Activated CD4-positive, alpha-beta T cell treated with anti-CD3 and anti-CD28 coated beads for 24 hours (primary cell): ENCODE data around the gene ZNF407.

ENCODE experiments used
- DNase-seq, 2 donors: peaks; one replicate each; pipeline ENCODE4 v3.0.0-alpha.2; 2020; ENCODE audit warnings: low read depth in 2 of 2

The ZNF407 gene

DNA sequence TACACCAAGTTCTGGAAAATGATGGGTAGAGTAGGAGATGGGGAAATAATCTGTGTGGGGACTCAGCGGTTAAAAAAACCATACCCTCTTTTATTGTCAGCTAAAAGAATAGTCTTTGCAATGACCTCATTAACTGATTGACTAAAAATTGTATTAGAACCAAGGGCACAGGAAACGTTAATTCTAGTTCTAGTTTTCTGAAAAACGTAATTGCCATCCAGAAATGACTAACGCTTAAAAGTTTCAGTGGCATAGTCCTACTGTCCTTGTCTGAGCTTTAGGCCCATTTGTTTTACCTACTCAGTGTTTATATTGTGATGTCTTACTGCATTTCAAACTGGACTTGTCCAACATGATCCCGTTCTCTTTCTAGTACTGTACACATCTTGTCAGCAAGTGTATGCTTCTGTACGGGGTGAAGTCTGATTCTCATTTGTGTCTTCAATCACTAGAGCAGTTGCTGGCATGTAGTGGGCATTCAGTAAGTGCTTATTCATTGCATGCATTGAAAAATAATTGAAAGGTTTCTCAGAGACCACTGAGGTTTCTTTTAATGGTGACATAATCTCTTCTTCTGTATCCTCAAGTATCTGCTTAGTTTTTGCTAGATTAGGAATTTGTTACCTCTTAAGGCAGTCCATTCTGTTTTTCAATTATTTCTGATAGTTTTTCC, 81.5 kb downstream of the ZNF407 start:
- DNase-seq = no peak

DNA sequence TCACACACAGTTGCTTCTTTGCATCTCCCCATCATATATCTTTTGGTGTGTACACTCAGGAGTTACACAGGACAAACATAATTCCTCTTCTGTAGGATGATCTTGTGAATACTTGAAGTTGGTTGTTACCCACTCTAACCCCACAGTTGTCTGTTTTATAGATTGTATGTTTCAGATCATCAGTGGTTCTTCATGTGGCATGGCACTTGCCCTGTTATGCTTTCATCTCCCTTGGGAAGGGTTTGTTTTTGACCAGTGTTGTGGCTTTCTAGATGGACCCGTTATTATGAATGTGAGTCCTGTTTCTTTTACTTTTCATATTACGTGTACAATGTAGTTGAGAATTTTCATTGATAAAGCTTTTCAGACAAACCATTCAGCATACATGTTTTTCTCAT, 82.0 kb downstream of the ZNF407 start:
- DNase-seq = no peak

DNA sequence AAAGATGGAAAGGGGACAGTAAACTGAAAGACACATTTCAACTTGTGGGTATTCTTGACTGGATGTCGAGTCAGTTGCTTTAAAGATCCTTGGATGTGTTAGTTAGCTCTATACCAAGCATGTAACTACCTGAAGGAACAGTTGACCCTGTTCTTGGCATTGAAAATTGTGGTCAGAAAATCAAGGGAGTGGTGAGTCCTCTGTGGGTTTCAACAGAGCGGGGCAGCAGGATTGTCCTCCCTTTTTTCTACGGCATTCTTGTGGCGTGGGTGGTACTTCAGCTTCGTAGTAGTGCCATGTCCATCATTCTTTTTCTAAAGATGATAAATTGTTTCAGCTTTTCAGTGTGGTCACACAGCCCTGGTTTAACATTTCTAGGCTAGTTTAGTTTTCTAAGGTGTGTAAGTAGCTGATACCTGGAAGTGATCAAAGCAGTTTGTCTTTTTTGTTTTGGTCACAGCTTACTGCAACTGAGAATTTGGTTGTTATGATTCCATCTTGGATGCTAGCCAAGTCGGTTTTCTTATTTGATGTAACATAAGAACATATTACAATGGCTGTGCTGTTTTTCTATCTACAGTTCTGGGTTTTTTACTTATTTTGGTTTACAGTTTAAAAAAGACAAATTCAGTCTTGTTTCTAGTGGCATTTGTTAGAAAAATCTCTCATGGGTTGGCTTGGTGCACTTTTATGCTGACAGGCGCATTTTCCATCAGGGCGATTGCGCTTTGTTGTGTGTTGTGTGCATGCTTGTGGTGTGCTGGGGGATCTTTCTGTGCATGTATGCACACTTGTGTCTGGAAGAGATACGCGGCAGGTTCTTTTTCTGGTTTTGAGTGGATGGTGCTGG, 84.7 kb downstream of the ZNF407 start:
- DNase-seq = no peak

GRCh38 chr18:74682991-74683297, 85.3 kb downstream of the ZNF407 start:
- DNase-seq = no peak

DNA sequence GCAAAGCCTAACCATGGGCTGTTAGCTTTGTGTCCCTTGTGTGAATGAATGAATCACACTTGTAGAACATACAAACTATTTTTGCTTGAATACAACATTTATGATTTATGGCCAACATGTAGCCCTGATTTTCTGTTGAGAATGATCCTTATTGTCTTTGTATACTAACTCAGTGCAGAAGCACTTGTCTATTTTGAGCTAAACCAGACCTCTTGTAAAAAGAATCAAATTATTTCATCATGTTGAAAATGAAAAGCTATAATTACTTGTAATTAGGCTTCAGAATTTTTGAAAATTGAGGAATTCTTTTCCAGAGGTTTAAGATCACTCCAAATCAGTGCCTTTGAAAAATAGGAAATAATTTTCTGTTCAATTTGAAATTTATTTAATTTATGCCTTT, 85.9 kb downstream of the ZNF407 start:
- DNase-seq = no peak

GRCh38 chr18:74689251-74689650, 91.6 kb downstream of the ZNF407 start:
- DNase-seq = no peak

DNA sequence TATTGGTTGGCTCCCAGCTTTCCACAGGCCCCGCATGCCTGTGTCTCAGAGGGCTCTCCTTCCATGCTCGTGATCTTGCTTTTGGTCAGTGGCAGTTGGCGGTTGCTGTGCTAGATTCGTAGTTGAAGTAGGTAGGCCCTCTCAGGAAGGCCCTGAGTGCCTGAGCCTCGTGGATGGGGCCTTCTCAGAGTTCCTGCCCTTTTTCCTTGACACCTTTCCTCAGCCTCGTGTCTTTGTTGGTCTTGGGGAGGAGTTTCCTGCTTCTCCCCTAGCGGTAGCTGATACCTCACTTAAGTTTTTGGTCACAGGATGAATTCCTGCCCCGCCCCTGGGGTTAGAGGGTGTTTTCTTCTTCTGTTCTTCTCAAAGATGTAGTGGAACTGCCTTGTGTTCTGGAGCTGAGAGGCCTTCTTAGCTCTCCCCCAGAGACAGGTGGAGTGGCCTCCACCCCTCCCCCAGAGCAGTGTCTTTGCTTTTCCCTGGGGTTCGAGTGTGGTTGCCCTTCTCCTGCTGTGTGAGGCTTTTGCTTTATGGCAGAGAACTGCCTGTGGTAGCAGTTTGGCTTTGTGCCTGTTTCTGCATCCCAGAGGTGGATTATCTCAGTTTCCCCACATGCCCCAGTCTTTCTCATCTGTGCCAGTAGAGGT, 94.8 kb downstream of the ZNF407 start:
- DNase-seq = no peak

DNA sequence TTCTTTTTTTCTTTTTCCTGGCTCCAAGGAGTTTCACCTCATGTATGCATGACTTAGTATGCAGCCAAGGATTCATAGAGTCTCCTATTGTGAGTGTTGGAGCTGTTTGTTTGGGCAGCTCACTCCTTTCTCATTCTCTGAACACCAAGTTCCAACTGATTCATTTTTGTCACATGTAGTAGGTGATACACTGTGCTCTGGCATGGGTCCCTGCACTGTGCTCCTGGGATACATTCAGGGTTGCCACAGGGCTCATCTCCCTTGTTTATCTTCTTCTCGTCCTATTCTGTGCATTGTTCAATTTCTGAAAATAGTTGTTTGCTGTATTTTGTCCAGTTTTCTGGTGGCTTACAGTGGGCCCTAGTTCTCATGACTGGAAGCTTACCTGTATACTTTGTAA, 96.8 kb downstream of the ZNF407 start:
- DNase-seq = no peak

GRCh38 chr18:74695170-74695569, 97.5 kb downstream of the ZNF407 start:
- DNase-seq = no peak

DNA sequence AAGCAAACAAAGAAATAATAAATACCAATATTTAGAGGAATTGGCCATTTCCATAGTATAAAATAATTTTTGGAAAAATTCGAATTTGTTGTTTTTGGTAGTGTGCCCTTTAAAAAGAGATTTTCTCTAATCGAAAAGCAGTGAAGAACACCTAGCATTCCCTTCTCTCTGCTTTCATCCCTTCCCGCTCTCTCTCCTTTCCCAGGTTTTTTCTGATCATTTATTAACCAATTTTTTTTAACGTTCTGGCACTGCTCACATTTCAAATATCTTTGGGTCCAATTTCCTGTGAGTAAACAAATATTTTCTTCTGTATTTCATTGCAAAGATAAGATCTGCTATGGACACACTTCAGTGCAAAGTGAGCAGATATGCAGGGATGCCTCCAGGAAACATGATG, 101.2 kb downstream of the ZNF407 start:
- DNase-seq = no peak

DNA sequence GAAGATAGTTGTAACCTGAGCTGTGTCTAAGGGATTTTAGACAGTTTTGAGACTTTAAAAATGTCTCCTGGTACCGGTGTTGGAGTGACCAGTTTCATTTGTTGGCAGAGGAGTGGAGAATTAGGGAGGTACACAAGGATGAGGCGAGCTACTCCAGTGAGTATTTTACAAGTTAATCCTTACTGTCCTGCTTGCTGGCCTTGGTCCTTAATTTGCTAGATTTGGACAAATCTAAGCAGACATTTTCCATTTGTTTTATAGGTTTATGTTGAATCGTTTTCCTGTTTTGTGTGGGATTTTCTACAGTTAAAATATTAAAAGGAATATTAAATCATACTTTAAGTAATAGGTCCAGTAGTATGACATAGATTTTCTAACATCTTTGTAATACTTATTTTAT, 101.8 kb downstream of the ZNF407 start:
- DNase-seq = no peak

DNA sequence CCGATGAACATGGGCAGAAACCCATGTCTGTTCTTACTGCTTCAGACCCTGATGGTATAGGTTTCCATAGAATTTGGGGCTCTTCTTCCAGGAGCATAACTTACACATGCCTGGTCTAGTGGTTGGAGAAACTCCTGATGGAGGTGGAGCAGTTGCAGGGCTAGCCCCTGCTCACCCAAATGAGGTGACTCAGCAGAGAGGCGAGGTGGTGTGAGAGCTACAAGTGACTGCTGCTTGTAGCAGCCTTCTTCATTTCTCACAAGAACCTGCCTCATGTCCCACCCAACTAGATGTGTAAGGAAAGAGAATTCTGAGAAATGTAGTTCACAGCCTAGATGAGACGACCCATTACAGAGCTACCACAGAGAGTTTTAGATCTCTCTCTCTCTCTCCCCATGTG, 105.3 kb downstream of the ZNF407 start:
- DNase-seq = no peak

DNA sequence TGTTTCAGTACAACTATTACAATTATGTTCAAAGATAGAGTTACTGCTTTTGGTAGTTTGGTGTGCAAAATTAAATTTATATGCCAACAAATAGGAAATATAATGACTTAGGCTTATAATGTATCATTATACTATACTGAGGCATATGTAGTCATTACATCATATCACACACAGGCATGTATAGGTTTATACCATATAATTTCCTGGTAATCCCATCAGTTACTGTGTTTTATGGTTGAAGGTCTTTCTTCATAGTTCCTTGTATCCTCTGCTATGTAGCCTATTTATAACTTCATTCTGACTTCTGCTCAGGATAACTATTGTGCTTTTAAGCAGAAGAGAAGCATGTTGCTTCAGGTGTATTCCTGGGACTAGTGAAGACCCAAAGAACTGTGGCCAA, 110.5 kb downstream of the ZNF407 start:
- DNase-seq = no peak

DNA sequence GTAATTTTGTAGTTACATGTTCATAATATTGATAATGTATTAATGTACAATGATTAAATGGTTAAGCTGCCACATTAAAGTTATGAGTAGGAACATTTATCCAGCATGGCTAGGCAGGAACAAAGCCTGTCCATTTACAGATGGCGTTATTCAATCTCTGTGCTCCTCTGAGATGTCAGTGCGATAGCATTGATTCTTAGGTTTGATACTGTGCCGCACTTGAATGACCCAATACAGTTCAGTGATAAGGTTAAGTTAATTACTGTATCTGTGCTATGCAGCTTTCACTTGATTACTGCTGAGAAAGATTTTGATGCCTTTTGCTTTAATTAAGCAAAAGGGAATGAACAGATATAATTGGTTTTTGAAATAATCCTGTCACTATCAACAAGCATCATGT, 111.8 kb downstream of the ZNF407 start:
- no peak for DNase-seq

- DNase-seq = no peak
These were observed 116.5 kb downstream of the ZNF407 start for GRCh38 chr18:74714120-74714519.

- no peak for DNase-seq
These were observed 117.1 kb downstream of the ZNF407 start for GRCh38 chr18:74714791-74715190.

- no peak for DNase-seq
These were observed 117.6 kb downstream of the ZNF407 start for GRCh38 chr18:74715306-74715705.

GRCh38 chr18:74715865-74716712, 118.4 kb downstream of the ZNF407 start:
- DNase-seq = no peak

DNA sequence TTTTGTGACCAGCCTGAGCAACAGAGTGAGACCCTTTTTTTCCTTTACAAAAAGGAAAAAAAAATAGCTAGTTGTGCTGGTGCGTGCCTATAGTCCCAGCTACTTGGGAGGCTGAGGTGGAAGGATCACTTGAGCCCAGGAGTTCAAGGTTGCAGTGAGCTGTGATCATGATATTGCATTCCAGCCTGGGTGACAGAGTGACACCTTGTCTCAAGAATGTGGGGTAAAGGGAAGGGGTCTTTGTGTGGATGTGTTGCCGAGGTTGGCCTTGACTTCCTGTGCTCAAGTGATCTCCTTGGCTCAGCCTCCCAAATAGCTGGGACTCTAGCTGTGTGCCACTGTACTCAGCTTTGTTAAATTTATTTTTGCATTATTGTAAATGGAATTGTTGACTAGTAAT, 120.6 kb downstream of the ZNF407 start:
- DNase-seq = no peak

GRCh38 chr18:74722237-74722636, 124.6 kb downstream of the ZNF407 start:
- no peak for DNase-seq

GRCh38 chr18:74724186-74724585, 126.5 kb downstream of the ZNF407 start:
- DNase-seq = no peak

DNA sequence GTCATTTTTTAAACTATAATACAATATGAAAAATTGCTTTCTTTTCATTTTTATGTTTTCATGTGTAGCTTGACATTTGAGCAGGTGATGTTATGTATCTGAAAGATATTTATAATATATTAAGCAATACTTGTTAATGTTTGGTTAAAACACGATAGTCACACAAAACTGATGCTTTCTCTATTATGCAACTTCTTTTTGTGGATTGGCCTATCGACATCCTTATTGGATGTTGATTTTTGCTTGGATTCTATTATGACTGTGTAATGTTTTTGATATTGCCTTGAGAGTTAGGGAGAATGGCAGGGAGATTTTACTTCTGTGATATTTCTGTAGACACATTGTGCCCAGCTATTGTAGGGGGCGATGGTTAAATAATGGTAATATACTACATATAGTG, 128.0 kb downstream of the ZNF407 start:
- DNase-seq = no peak
